HEK293 (cell line): Measurements from ENCODE around the gene HTRA1.

Source experiments
- CTCF ChIA-PET: fragments of 350-600 bp; formaldehyde crosslinking; extraction: SDS; loops from one replicate; lab custom pipeline; 2021; ENCODE audit warnings: antibody characterized with exemption; lab: Yijun Ruan, JAX
- POLR2A ChIA-PET: fragments of 300-600 bp; formaldehyde crosslinking; extraction: SDS; loops from one replicate; lab custom pipeline; 2020; ENCODE audit warnings: antibody characterized with exemption, inconsistent platforms; lab: Yijun Ruan, JAX
- H3K27ac ChIP-seq: fragments of 200-500 bp; sonication (Bioruptor generic); 2 replicates; pipeline ENCODE4 v1.5.1; 2014; ENCODE audit warnings: low read depth, low read length, control low read depth, inconsistent platforms; ENCODE audit errors: extremely low read depth
- H3K36me3 ChIP-seq, 2 experiments: fragments of 200-500 bp in 1 of 2; sonication (Bioruptor generic) in 1 of 2; 1 replicate in 1 of 2; 2 replicates in 1 of 2; pipeline ENCODE4 v1.5.1; 2014 to 2017; ENCODE audit warnings: inconsistent platforms in 2 of 2, low read length in 2 of 2; ENCODE audit not compliant: control insufficient read depth in 2 of 2, insufficient read depth in 1 of 2
- H3K4me1 ChIP-seq: fragments of 200-500 bp; sonication (Bioruptor generic); 2 replicates; pipeline ENCODE4 v1.5.1; 2014; ENCODE audit warnings: mild to moderate bottlenecking, low read length, inconsistent platforms; ENCODE audit not compliant: control insufficient read depth, insufficient read depth
- H3K4me3 ChIP-seq: 2 replicates; pipeline ENCODE4 v1.5.1; 2011; ENCODE audit warnings: low read depth, mild to moderate bottlenecking, control low read depth, low read length, moderate library complexity
- H3K9me3 ChIP-seq: fragments of 200-500 bp; sonication (Bioruptor generic); 2 replicates; pipeline ENCODE4 v1.5.1; 2014; ENCODE audit warnings: low read depth, low read length, inconsistent platforms; ENCODE audit not compliant: control insufficient read depth, insufficient read depth
- AEBP2 ChIP-seq: fragments of 450-650 bp; formaldehyde crosslinking; IDR thresholded peaks from 2 replicates; pipeline ENCODE4 v1.5.1; 2016; ENCODE audit warnings: missing biosample characterization, missing genetic modification characterization, borderline replicate concordance
- CTCF ChIP-seq: fragments of 450-650 bp; formaldehyde crosslinking; IDR thresholded peaks from 2 replicates; pipeline ENCODE4 v1.5.1; 2016; ENCODE audit warnings: missing biosample characterization, missing genetic modification characterization
- GLI4 ChIP-seq: fragments of 450-650 bp; formaldehyde crosslinking; IDR thresholded peaks from 2 replicates; pipeline ENCODE4 v1.5.1; 2016; ENCODE audit warnings: missing biosample characterization, missing genetic modification characterization
- HIC1 ChIP-seq: fragments of 450-650 bp; formaldehyde crosslinking; IDR thresholded peaks from 2 replicates; pipeline ENCODE4 v1.5.1; 2016; ENCODE audit warnings: missing biosample characterization, missing genetic modification characterization
- HOXC10 ChIP-seq: sonication (generic); formaldehyde crosslinking; IDR thresholded peaks from 2 replicates; pipeline ENCODE4 v1.8.1; 2023; ENCODE audit warnings: mild to moderate bottlenecking, missing genetic modification reagents
- IKZF3 ChIP-seq: fragments of 450-650 bp; IDR thresholded peaks from 2 replicates; pipeline ENCODE4 v1.5.0; 2018; ENCODE audit warnings: missing biosample characterization, mild to moderate bottlenecking, missing genetic modification characterization, moderate library complexity
- RBAK ChIP-seq: fragments of 450-650 bp; formaldehyde crosslinking; IDR thresholded peaks from 2 replicates; pipeline ENCODE4 v1.5.1; 2016; ENCODE audit warnings: missing biosample characterization, missing genetic modification characterization
- SP7 ChIP-seq: fragments of 450-650 bp; formaldehyde crosslinking; IDR thresholded peaks from 2 replicates; pipeline ENCODE4 v1.5.1; 2016; ENCODE audit warnings: missing biosample characterization, missing genetic modification characterization
- ZNF10 ChIP-seq: fragments of 450-650 bp; formaldehyde crosslinking; IDR thresholded peaks from 2 replicates; pipeline ENCODE4 v1.5.1; 2017; ENCODE audit warnings: missing biosample characterization, missing genetic modification characterization
- ZNF138 ChIP-seq: fragments of 450-650 bp; formaldehyde crosslinking; IDR thresholded peaks from 2 replicates; pipeline ENCODE4 v1.5.1; 2016; ENCODE audit warnings: missing biosample characterization, missing genetic modification characterization, borderline replicate concordance
- ZNF169 ChIP-seq: fragments of 450-650 bp; formaldehyde crosslinking; IDR thresholded peaks from 2 replicates; pipeline ENCODE4 v1.5.1; 2016; ENCODE audit warnings: missing biosample characterization, missing genetic modification characterization
- ZNF416 ChIP-seq: fragments of 450-650 bp; formaldehyde crosslinking; IDR thresholded peaks from 2 replicates; pipeline ENCODE4 v1.5.1; 2016; ENCODE audit warnings: missing biosample characterization, missing genetic modification characterization
- ZNF510 ChIP-seq: fragments of 450-650 bp; formaldehyde crosslinking; IDR thresholded peaks from 2 replicates; pipeline ENCODE4 v1.5.1; 2018; ENCODE audit warnings: mild to moderate bottlenecking, missing genetic modification characterization, missing biosample characterization; ENCODE audit not compliant: insufficient replicate concordance
- ZNF549 ChIP-seq: fragments of 450-650 bp; IDR thresholded peaks from 2 replicates; pipeline ENCODE4 v1.5.1; 2018; ENCODE audit warnings: missing biosample characterization, missing genetic modification characterization, mild to moderate bottlenecking, inconsistent platforms, moderate library complexity
- ZNF555 ChIP-seq: fragments of 450-650 bp; formaldehyde crosslinking; conservative IDR thresholded peaks from 2 replicates; pipeline ENCODE4 v1.5.1; 2017; ENCODE audit warnings: missing biosample characterization, mild to moderate bottlenecking, missing genetic modification characterization, inconsistent platforms
- ZNF600 ChIP-seq: fragments of 450-650 bp; formaldehyde crosslinking; IDR thresholded peaks from 2 replicates; pipeline ENCODE4 v1.5.1; 2016; ENCODE audit warnings: missing biosample characterization, missing genetic modification characterization
- ZNF639 ChIP-seq: fragments of 450-650 bp; formaldehyde crosslinking; IDR thresholded peaks from 2 replicates; pipeline ENCODE4 v1.5.1; 2016; ENCODE audit warnings: missing biosample characterization, missing genetic modification characterization
- ZNF658 ChIP-seq: fragments of 450-650 bp; formaldehyde crosslinking; IDR thresholded peaks from 2 replicates; pipeline ENCODE4; 2016; ENCODE audit warnings: missing biosample characterization, missing genetic modification characterization
- ZNF660 ChIP-seq: fragments of 450-650 bp; IDR thresholded peaks from 2 replicates; pipeline ENCODE4 v1.5.1; 2018; ENCODE audit warnings: missing biosample characterization, mild to moderate bottlenecking, missing genetic modification characterization
- ZNF701 ChIP-seq: fragments of 450-650 bp; formaldehyde crosslinking; IDR thresholded peaks from 2 replicates; pipeline ENCODE4 v1.5.1; 2016; ENCODE audit warnings: missing biosample characterization, missing genetic modification characterization
- ZNF704 ChIP-seq: fragments of 450-650 bp; formaldehyde crosslinking; IDR thresholded peaks from 2 replicates; pipeline ENCODE4 v1.5.1; 2016; ENCODE audit warnings: missing biosample characterization, missing genetic modification characterization
- ZNF785 ChIP-seq: fragments of 450-650 bp; formaldehyde crosslinking; IDR thresholded peaks from 2 replicates; pipeline ENCODE4 v1.5.1; 2016; ENCODE audit warnings: missing biosample characterization, missing genetic modification characterization
- ZSCAN16 ChIP-seq: fragments of 450-650 bp; formaldehyde crosslinking; IDR thresholded peaks from 2 replicates; pipeline ENCODE4 v1.5.1; 2016; ENCODE audit warnings: missing biosample characterization, missing genetic modification characterization
- ZSCAN18 ChIP-seq: fragments of 450-650 bp; formaldehyde crosslinking; IDR thresholded peaks from 2 replicates; pipeline ENCODE4 v1.5.1; 2016; ENCODE audit warnings: missing biosample characterization, missing genetic modification characterization
- ZSCAN4 ChIP-seq: fragments of 450-650 bp; formaldehyde crosslinking; IDR thresholded peaks from 2 replicates; pipeline ENCODE4 v1.5.1; 2017; ENCODE audit warnings: missing biosample characterization, missing genetic modification characterization

The HTRA1 gene

GRCh38 chr10:122427280-122427679 lies 34.1 kb upstream of the HTRA1 start:
- H3K27ac ChIP-seq: no peak overlapping the region
- ChIA-PET CTCF (interaction anchor here (0.6 to 0.7 kb wide), 2 partner anchors 8 to 375 kb away, joined by 3 to 4 read pairs; no protein-coding TSS in a partner anchor), POLR2A (no interaction called here)
- H3K4me1 ChIP-seq: no peaks in the 10 kb centered on the region
- TF ChIP-seq ZNF660 (tag by site-specific recombination) (no peak), ZSCAN16 (tag by site-specific recombination) (no peak), ZNF510 (tag by site-specific recombination) (no peak), ZNF138 (tag by site-specific recombination) (no peak), ZNF639 (no peak), SP7 (tag by site-specific recombination) (no peak), HOXC10 (CRISPR knock-in tag) (no peak), ZNF549 (tag by site-specific recombination) (no peak), HIC1 (tag by site-specific recombination) (no peak), ZNF416 (tag by site-specific recombination) (no peak), IKZF3 (tag by site-specific recombination) (no peak), ZNF600 (tag by site-specific recombination) (no peak)
- no peaks in the 10 kb centered on the region for H3K9me3 ChIP-seq
- H3K36me3 ChIP-seq: peaks cover 12 to 14% of the 10 kb centered on the region in 2 experiments
- no peak overlapping the region for H3K4me3 ChIP-seq

GRCh38 chr10:122435212-122435827 lies 26.0 kb upstream of the HTRA1 start:
- CTCF ChIA-PET: interaction anchor here (0.6 to 5.5 kb wide), 42 partner anchors 8 to 1531 kb away, joined by 3 to 121 read pairs (median 5); partner anchors contain the start of gene ARMS2
- no peaks in the 10 kb centered on the region; a peak in 2 of 3 replicates for H3K36me3 ChIP-seq
- no peaks in the 10 kb centered on the region for H3K9me3 ChIP-seq
- no peaks in the 10 kb centered on the region for H3K4me1 ChIP-seq
- H3K27ac ChIP-seq: no peak overlapping the region
- no peak overlapping the region for H3K4me3 ChIP-seq
- POLR2A ChIA-PET: no interaction called here
- TF ChIP-seq ZNF704 (tag by site-specific recombination): no peak
- no peak for TF ChIP-seq ZNF701 (tag by site-specific recombination)
- TF ChIP-seq ZSCAN4 (tag by site-specific recombination): no peak
- no peak for TF ChIP-seq ZSCAN18
- TF ChIP-seq GLI4 (tag by site-specific recombination): no peak
- TF ChIP-seq RBAK (tag by site-specific recombination): no peak
- no peak for TF ChIP-seq ZNF169 (tag by site-specific recombination)
- TF ChIP-seq ZNF785 (tag by site-specific recombination): no peak
- 0 out of 2 replicates have a peak, but pooled peaks have one; percentile 15 for TF ChIP-seq CTCF
- no peak for TF ChIP-seq ZNF658
- no peak for TF ChIP-seq ZNF10 (tag by site-specific recombination)
- no peak for TF ChIP-seq ZNF555 (tag by site-specific recombination)
- TF ChIP-seq AEBP2 (tag by site-specific recombination): no peak
